ENCODE results near the gene LRRFIP1.
"Not testable (repeated sequence)": the region's sequence is repeated elsewhere in the genome, so short reads cannot be mapped to it uniquely, and the experiment has no call there.

DNA sequence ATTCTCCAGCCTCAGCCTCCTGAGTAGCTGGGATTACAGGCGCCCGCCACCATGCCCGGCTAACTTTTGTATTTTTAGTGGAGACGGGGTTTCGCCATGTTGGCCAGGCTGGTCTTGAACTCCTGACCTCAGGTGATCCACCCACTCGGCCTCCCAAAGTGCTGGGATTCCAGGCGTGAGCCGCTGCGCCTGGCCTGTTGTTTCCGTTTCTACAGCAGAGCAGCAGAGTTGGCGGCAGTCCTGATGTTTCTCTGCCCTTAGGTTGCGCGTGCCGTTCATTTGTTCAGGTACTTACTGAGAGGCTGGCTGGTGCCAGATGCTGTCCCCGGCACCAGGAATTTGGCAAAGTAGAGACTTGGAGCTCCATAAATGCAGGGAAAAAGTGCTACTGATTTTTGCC, 123.1 kb downstream of the LRRFIP1 start:
- TF ChIP-seq, protein P1, sequence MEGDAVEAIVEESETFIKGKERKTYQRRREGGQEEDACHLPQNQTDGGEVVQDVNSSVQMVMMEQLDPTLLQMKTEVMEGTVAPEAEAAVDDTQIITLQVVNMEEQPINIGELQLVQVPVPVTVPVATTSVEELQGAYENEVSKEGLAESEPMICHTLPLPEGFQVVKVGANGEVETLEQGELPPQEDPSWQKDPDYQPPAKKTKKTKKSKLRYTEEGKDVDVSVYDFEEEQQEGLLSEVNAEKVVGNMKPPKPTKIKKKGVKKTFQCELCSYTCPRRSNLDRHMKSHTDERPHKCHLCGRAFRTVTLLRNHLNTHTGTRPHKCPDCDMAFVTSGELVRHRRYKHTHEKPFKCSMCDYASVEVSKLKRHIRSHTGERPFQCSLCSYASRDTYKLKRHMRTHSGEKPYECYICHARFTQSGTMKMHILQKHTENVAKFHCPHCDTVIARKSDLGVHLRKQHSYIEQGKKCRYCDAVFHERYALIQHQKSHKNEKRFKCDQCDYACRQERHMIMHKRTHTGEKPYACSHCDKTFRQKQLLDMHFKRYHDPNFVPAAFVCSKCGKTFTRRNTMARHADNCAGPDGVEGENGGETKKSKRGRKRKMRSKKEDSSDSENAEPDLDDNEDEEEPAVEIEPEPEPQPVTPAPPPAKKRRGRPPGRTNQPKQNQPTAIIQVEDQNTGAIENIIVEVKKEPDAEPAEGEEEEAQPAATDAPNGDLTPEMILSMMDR (IDR thresholded peaks at IDR 0.05), result not testable (repeated sequence)
- TF ChIP-seq POLR2A (IDR thresholded peaks at IDR 0.05), result not testable (repeated sequence)

Data from adrenal gland (tissue), 5 donors.